ENCODE results near the gene SCLT1. TPM values are rescaled to one million over a fixed set of nuclear protein-coding genes. Genes with fewer than 3 reads are reported as not detected.

Gene SCLT1
- total RNA-seq, 1 experiment from 2014 or later, result 15.9 TPM

GRCh38 chr4:128978985-128979384, 114.4 kb downstream of the SCLT1 start:
- no peak for DNase-seq
- Histone ChIP-seq H3K4me1 (replicated peaks; ENCODE audit: insufficient read depth) (no peaks in the 10 kb centered on the region), H3K4me2 (no peak overlapping the region), H3K36me3 (ENCODE audit: low read depth) (no peaks in the 10 kb centered on the region), H3K27ac (no peak overlapping the region), H2AFZ (no peak overlapping the region), H3K9me3 (ENCODE audit: insufficient read depth, low read depth) (no peaks in the 10 kb centered on the region), H3K79me2 (ENCODE audit: low read depth) (no peaks in the 10 kb centered on the region), H3K9me2 (ENCODE audit: insufficient read depth) (no peaks in the 10 kb centered on the region), H3K27me3 (ENCODE audit: insufficient read depth, low read depth) (no peaks in the 10 kb centered on the region), H3K4me3 (no peak overlapping the region), H3F3A (ENCODE audit: insufficient read depth, low read depth) (no peaks in the 10 kb centered on the region), H4K20me1 (ENCODE audit: insufficient read depth) (no peaks in the 10 kb centered on the region)
- CTCF ChIA-PET, result no interaction called here
- no peak for TF ChIP-seq EZH2 (IDR thresholded peaks at IDR 0.05; ENCODE audit: low read depth)
- no peak for TF ChIP-seq CTCF (conservative IDR thresholded peaks at IDR 0.05)
- intact Hi-C loops (cut with micrococcal nuclease; ENCODE audit: unreplicated experiment), result no loop called here
- POLR2A ChIA-PET (ENCODE audit: unreplicated experiment), result no interaction called here
- no TSS peak for BruUV-seq (replicated peaks)

GRCh38 chr4:128974136-128974581, 119.2 kb downstream of the SCLT1 start:
- BruUV-seq (replicated peaks), result no TSS peak
- ChIA-PET POLR2A (ENCODE audit: unreplicated experiment) (no interaction called here), CTCF (no interaction called here)
- H3K4me3 ChIP-seq, result no peak overlapping the region
- H3K9me3 ChIP-seq (ENCODE audit: insufficient read depth, low read depth), result no peaks in the 10 kb centered on the region
- TF ChIP-seq EZH2 (IDR thresholded peaks at IDR 0.05; ENCODE audit: low read depth) (no peak), CTCF (conservative IDR thresholded peaks at IDR 0.05) (no peak)
- H2AFZ ChIP-seq, result no peak overlapping the region
- H3K27ac ChIP-seq, result no peak overlapping the region
- H3K79me2 ChIP-seq (ENCODE audit: low read depth), result no peaks in the 10 kb centered on the region
- no peaks in the 10 kb centered on the region for H3K27me3 ChIP-seq (ENCODE audit: insufficient read depth, low read depth)
- H3K36me3 ChIP-seq (ENCODE audit: low read depth), result no peaks in the 10 kb centered on the region
- no peak overlapping the region for H3K4me2 ChIP-seq
- no peak for DNase-seq
- no peaks in the 10 kb centered on the region for H3K4me1 ChIP-seq (replicated peaks; ENCODE audit: insufficient read depth)
- intact Hi-C loops (cut with micrococcal nuclease; ENCODE audit: unreplicated experiment), result no loop called here
- H3F3A ChIP-seq (ENCODE audit: insufficient read depth, low read depth), result no peaks in the 10 kb centered on the region
- no peaks in the 10 kb centered on the region for H3K9me2 ChIP-seq (ENCODE audit: insufficient read depth)
- no peaks in the 10 kb centered on the region for H4K20me1 ChIP-seq (ENCODE audit: insufficient read depth)

- Histone ChIP-seq H3K4me3 (no peak overlapping the region), H4K20me1 (ENCODE audit: insufficient read depth) (no peaks in the 10 kb centered on the region), H3K4me2 (no peak overlapping the region), H3K79me2 (ENCODE audit: low read depth) (no peaks in the 10 kb centered on the region), H3K9me3 (ENCODE audit: insufficient read depth, low read depth) (no peaks in the 10 kb centered on the region), H3K4me1 (replicated peaks; ENCODE audit: insufficient read depth) (no peaks in the 10 kb centered on the region), H3F3A (ENCODE audit: insufficient read depth, low read depth) (no peaks in the 10 kb centered on the region), H3K36me3 (ENCODE audit: low read depth) (no peaks in the 10 kb centered on the region), H3K27ac (no peak overlapping the region), H3K27me3 (ENCODE audit: insufficient read depth, low read depth) (no peaks in the 10 kb centered on the region), H2AFZ (no peak overlapping the region), H3K9me2 (ENCODE audit: insufficient read depth) (no peaks in the 10 kb centered on the region)
- intact Hi-C loops (cut with micrococcal nuclease; ENCODE audit: unreplicated experiment), result no loop called here
- DNase-seq, result no peak
- CTCF ChIA-PET, result no interaction called here
- TF ChIP-seq CTCF (conservative IDR thresholded peaks at IDR 0.05) (no peak), EZH2 (IDR thresholded peaks at IDR 0.05; ENCODE audit: low read depth) (no peak)
- POLR2A ChIA-PET (ENCODE audit: unreplicated experiment), result no interaction called here
- no TSS peak for BruUV-seq (replicated peaks)
Observed at GRCh38 chr4:128973384-128973783, 120.0 kb downstream of the SCLT1 start.

Measured in PC-9 (cell line).